GM10248 (cell line): ENCODE measurements around the gene SPRR3.

ENCODE experiments used
- CTCF ChIA-PET: fragments of 300-600 bp; sonication (Branson Sonifier 250); formaldehyde crosslinking; extraction: SDS; loops from one replicate; lab custom pipeline; 2021; ENCODE audit warnings: antibody characterized with exemption; lab: Yijun Ruan, JAX
- POLR2A ChIA-PET: fragments of 350-650 bp; sonication (Branson Sonifier 250); formaldehyde crosslinking; extraction: SDS; loops from one replicate; lab custom pipeline; 2020; ENCODE audit warnings: antibody characterized with exemption; lab: Yijun Ruan, JAX
- DNase-seq: peaks from one replicate; pipeline ENCODE4 v3.0.0; 2012; ENCODE audit errors: extremely low spot score
- CTCF ChIP-seq: IDR thresholded peaks from 2 replicates; pipeline ENCODE4 v1.5.1; 2012; ENCODE audit warnings: mild to moderate bottlenecking, low read depth; ENCODE audit errors: extremely low read depth, missing control alignments, control extremely low read depth

SPRR3 gene

DNA sequence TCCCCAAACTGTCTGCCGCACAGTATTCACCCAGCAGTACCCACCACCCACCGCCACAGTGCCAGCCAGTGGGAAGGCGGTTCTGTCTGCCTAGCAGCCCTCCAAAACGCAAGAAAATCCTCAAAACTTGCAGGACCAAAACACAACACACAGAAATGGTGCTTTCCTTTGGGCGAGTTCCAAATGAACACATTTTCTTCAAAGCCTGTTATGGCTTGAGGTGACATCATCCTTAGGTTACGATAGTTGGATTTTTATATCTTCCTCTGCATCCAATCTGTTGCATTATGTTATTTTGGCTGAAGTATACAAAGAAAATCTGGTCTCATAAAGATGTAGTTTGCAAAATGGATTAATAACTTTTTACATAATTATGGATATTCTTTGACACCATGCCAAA is 8.4 kb upstream of the SPRR3 start:
- ChIA-PET POLR2A (no interaction called here), CTCF (no interaction called here)
- DNase-seq = no peak
- no peak for TF ChIP-seq CTCF

- no peak for TF ChIP-seq CTCF
- ChIA-PET POLR2A (no interaction called here), CTCF (no interaction called here)
- DNase-seq = no peak
Observed at GRCh38 chr1:152995842-152996241, 5.7 kb upstream of the SPRR3 start.

- no peak for DNase-seq
- ChIA-PET POLR2A (no interaction called here), CTCF (no interaction called here)
- TF ChIP-seq CTCF = no peak
Observed at GRCh38 chr1:152996633-152997400, 4.7 kb upstream of the SPRR3 start.

- CTCF ChIA-PET = no interaction called here
- POLR2A ChIA-PET = no interaction called here
Observed at GRCh38 chr1:152997901-152998300, 3.6 kb upstream of the SPRR3 start.

GRCh38 chr1:152998476-152998875 is 3.1 kb upstream of the SPRR3 start:
- no peak for DNase-seq
- POLR2A ChIA-PET = no interaction called here
- CTCF ChIA-PET = interaction anchor here (1.3 kb wide), 1 partner anchor 33 kb away, joined by 3 read pairs; no protein-coding TSS in a partner anchor

More at GRCh38 chr1:152997901-152998300, 3.6 kb upstream of the SPRR3 start:
- no peak for DNase-seq
- no peak for TF ChIP-seq CTCF

DNA sequence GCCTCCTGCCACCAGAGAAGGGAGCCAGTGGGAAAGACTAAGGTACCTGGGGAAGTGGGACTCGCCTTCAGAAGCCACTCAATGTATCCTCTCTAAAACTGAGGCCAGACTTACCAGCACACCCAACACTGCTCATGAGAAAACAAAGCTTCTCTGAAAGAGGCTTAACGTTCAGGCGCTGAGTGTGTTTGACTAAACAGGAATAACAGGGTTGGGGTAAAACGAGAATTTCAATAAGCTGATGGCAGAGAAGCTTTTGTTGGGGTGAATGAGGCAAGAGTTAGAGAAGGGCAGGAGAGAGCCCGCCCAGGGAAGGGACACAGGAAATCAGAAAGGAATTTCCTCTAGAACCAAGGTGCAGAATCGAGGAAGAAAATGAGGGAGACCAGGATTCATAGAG is 1.7 kb upstream of the SPRR3 start:
- no peak for TF ChIP-seq CTCF
- CTCF ChIA-PET = interaction anchor here (1.1 to 1.5 kb wide), 4 partner anchors 9 to 34 kb away, joined by 3 to 4 read pairs (median 4); partner anchors contain the start of gene SPRR1A
- no peak for DNase-seq
- POLR2A ChIA-PET = no interaction called here

More at GRCh38 chr1:152998476-152998875, 3.1 kb upstream of the SPRR3 start:
- no peak for TF ChIP-seq CTCF
